ENCODE measurements around the gene CDCP2.
A peak's percentile ranks its signal among the peaks of the same experiment; 100 is the strongest.

GRCh38 chr1:54121482-54122134 is 31.2 kb downstream of the CDCP2 start:
- TF ChIP-seq CTCF (IDR thresholded peaks at IDR 0.05) (peak; percentile 35 to 66), POLR2A (IDR thresholded peaks at IDR 0.05) (no peak), EP300 (IDR thresholded peaks at IDR 0.05) (no peak)
